IPS-11a (cell line): ENCODE data around the gene PDZD8.

Source experiments
- H3K4me3 ChIP-seq: one replicate; pipeline ENCODE4 v1.5.1; 2013; ENCODE audit warnings: low read depth, low read length, control low read depth

The PDZD8 gene

GRCh38 chr10:117352724-117353123 is 22.5 kb downstream of the PDZD8 start:
- no peak overlapping the region for H3K4me3 ChIP-seq

GRCh38 chr10:117351996-117352395 is 23.2 kb downstream of the PDZD8 start:
- no peak overlapping the region for H3K4me3 ChIP-seq

- no peak overlapping the region for H3K4me3 ChIP-seq
Measured at GRCh38 chr10:117351558-117351957, 23.7 kb downstream of the PDZD8 start.

GRCh38 chr10:117350909-117351308 is 24.3 kb downstream of the PDZD8 start:
- no peak overlapping the region for H3K4me3 ChIP-seq

- H3K4me3 ChIP-seq, result no peak overlapping the region
Measured at GRCh38 chr10:117348236-117348635, 27.0 kb downstream of the PDZD8 start.

- H3K4me3 ChIP-seq, result no peak overlapping the region
Measured at GRCh38 chr10:117346574-117346973, 28.7 kb downstream of the PDZD8 start.

- H3K4me3 ChIP-seq, result no peak overlapping the region
Measured at GRCh38 chr10:117345143-117345542, 30.1 kb downstream of the PDZD8 start.

- H3K4me3 ChIP-seq, result no peak overlapping the region
Measured at GRCh38 chr10:117342641-117343040, 32.6 kb downstream of the PDZD8 start.

- no peak overlapping the region for H3K4me3 ChIP-seq
Measured at GRCh38 chr10:117341061-117341460, 34.2 kb downstream of the PDZD8 start.

GRCh38 chr10:117339979-117340378 is 35.3 kb downstream of the PDZD8 start:
- H3K4me3 ChIP-seq, result no peak overlapping the region

- H3K4me3 ChIP-seq, result no peak overlapping the region
Measured at GRCh38 chr10:117339578-117339977, 35.7 kb downstream of the PDZD8 start.

GRCh38 chr10:117334926-117335325 is 40.3 kb downstream of the PDZD8 start:
- no peak overlapping the region for H3K4me3 ChIP-seq

GRCh38 chr10:117334066-117334465 is 41.2 kb downstream of the PDZD8 start:
- no peak overlapping the region for H3K4me3 ChIP-seq

- no peak overlapping the region for H3K4me3 ChIP-seq
Measured at GRCh38 chr10:117327262-117327661, 48.0 kb downstream of the PDZD8 start.

GRCh38 chr10:117324367-117324766 is 50.9 kb downstream of the PDZD8 start:
- H3K4me3 ChIP-seq, result no peak overlapping the region

- H3K4me3 ChIP-seq, result no peak overlapping the region
Measured at GRCh38 chr10:117322260-117322659, 53.0 kb downstream of the PDZD8 start.

GRCh38 chr10:117320050-117320665 is 55.1 kb downstream of the PDZD8 start:
- H3K4me3 ChIP-seq, result no peak overlapping the region

- no peak overlapping the region for H3K4me3 ChIP-seq
Measured at GRCh38 chr10:117318909-117319308, 56.3 kb downstream of the PDZD8 start.

GRCh38 chr10:117316701-117317100 is 58.5 kb downstream of the PDZD8 start:
- H3K4me3 ChIP-seq, result no peak overlapping the region

GRCh38 chr10:117313641-117314040 is 61.6 kb downstream of the PDZD8 start:
- H3K4me3 ChIP-seq, result no peak overlapping the region

GRCh38 chr10:117312430-117312829 is 62.8 kb downstream of the PDZD8 start:
- H3K4me3 ChIP-seq, result no peak overlapping the region

GRCh38 chr10:117311261-117311660 is 64.0 kb downstream of the PDZD8 start:
- H3K4me3 ChIP-seq, result no peak overlapping the region

- H3K4me3 ChIP-seq, result no peak overlapping the region
Measured at GRCh38 chr10:117306674-117307073, 68.6 kb downstream of the PDZD8 start.
